Bronchial epithelial cell (primary cell): ENCODE measurements around the gene CDK10. TPM values are rescaled to one million over a fixed set of nuclear protein-coding genes. Genes with fewer than 3 reads are reported as not detected.

Experiments
- DNase-seq: peaks from one replicate; pipeline ENCODE4 v3.0.0-alpha.2; 2010; ENCODE audit warnings: low read depth
- FAIRE-seq: peaks from 2 replicates; lab custom pipeline; 2011; peaks lifted over from hg19 to GRCh38; lab: Jason Lieb, UNC
- H3K27me3 ChIP-seq: 2 replicates; pipeline ENCODE4 v1.5.1; 2011; ENCODE audit warnings: low read length; ENCODE audit not compliant: control insufficient read depth, insufficient read depth
- H3K36me3 ChIP-seq: 2 replicates; pipeline ENCODE4 v1.5.1; 2011; ENCODE audit warnings: low read length; ENCODE audit not compliant: control insufficient read depth, insufficient read depth
- H3K4me3 ChIP-seq: 2 replicates; pipeline ENCODE4 v1.5.1; 2011; ENCODE audit warnings: mild to moderate bottlenecking, low read depth, low read length, control low read depth
- CTCF ChIP-seq: IDR thresholded peaks from 2 replicates; pipeline ENCODE4 v1.5.1; 2011; ENCODE audit warnings: mild to moderate bottlenecking, moderate library complexity, low read length, control low read depth, inconsistent platforms; ENCODE audit not compliant: insufficient read depth, severe bottlenecking
- total RNA-seq: library from RNA; depleted of rRNA; stranded (reverse); fragments of >200 nt; gene quantifications from 2 replicates; pipeline ENCODE4 v1.2.1, GENCODE V29; 2014

The CDK10 gene
- total RNA-seq, 1 donor from 2014 or later, result 280 TPM

- DNase-seq, result no peak
- peaks cover 19% of the 10 kb centered on the region for H3K36me3 ChIP-seq
- no peak for TF ChIP-seq CTCF
- no peaks in the 10 kb centered on the region for H3K27me3 ChIP-seq
- FAIRE-seq, result no peak
- no peak overlapping the region for H3K4me3 ChIP-seq
These were observed 56.5 kb downstream of the CDK10 start for GRCh38 chr16:89742948-89743347.

- H3K4me3 ChIP-seq, result no peak overlapping the region
- peaks cover 13% of the 10 kb centered on the region for H3K36me3 ChIP-seq
- no peaks in the 10 kb centered on the region for H3K27me3 ChIP-seq
- no peak for FAIRE-seq
- DNase-seq, result no peak
- TF ChIP-seq CTCF, result no peak
These were observed 58.3 kb downstream of the CDK10 start for GRCh38 chr16:89744813-89745212.

Other genes starting within 250 kb of the CDK10 start
- gene ANKRD11, start 196.1 kb upstream of the CDK10 start, total RNA-seq, result 64.5 and 84.2 TPM in 2 replicates
- 63.1 and 73.2 TPM in 2 replicates for gene SPG7, start 178.3 kb upstream of the CDK10 start, total RNA-seq
- 4,140 and 4,913 TPM in 2 replicates for gene RPL13, start 126.0 kb upstream of the CDK10 start, total RNA-seq
- gene CPNE7, start 110.9 kb upstream of the CDK10 start, total RNA-seq, result 0.38 and 1.1 TPM in 2 replicates
- 0.26 TPM in 1 of 2 replicates, not detected in the other for gene DPEP1, start 73.0 kb upstream of the CDK10 start, total RNA-seq
- gene CHMP1A, start 29.0 kb upstream of the CDK10 start, total RNA-seq, result 101 and 162 TPM in 2 replicates
- gene SPATA33, start 28.9 kb upstream of the CDK10 start, total RNA-seq, result 1.3 and 2.3 TPM in 2 replicates
- 12.1 and 14.2 TPM in 2 replicates for gene SPATA2L, start 15.0 kb downstream of the CDK10 start, total RNA-seq
- gene VPS9D1, start 34.2 kb downstream of the CDK10 start, total RNA-seq, result 3.4 and 4.6 TPM in 2 replicates
- 12.9 and 15.5 TPM in 2 replicates for gene ZNF276, start 34.8 kb downstream of the CDK10 start, total RNA-seq
- 0.79 and 1.2 TPM in 2 replicates for gene FANCA, start 130.0 kb downstream of the CDK10 start, total RNA-seq
- 0.79 and 1.7 TPM in 2 replicates for gene SPIRE2, start 141.8 kb downstream of the CDK10 start, total RNA-seq
- 69.5 and 140 TPM in 2 replicates for gene TCF25, start 186.9 kb downstream of the CDK10 start, total RNA-seq
- 1.6 and 4.1 TPM in 2 replicates for gene MC1R, start 232.2 kb downstream of the CDK10 start, total RNA-seq
- gene TUBB3, start 236.7 kb downstream of the CDK10 start, total RNA-seq, result 23.7 and 24.5 TPM in 2 replicates